GM10248 (cell line): Measurements from ENCODE around the gene SLC6A11.

Experiments used
- CTCF ChIA-PET: fragments of 300-600 bp; sonication (Branson Sonifier 250); formaldehyde crosslinking; extraction: SDS; loops from one replicate; lab custom pipeline; 2021; ENCODE audit warnings: antibody characterized with exemption; lab: Yijun Ruan, JAX
- POLR2A ChIA-PET: fragments of 350-650 bp; sonication (Branson Sonifier 250); formaldehyde crosslinking; extraction: SDS; loops from one replicate; lab custom pipeline; 2020; ENCODE audit warnings: antibody characterized with exemption; lab: Yijun Ruan, JAX
- DNase-seq: peaks from one replicate; pipeline ENCODE4 v3.0.0; 2012; ENCODE audit errors: extremely low spot score
- CTCF ChIP-seq: IDR thresholded peaks from 2 replicates; pipeline ENCODE4 v1.5.1; 2012; ENCODE audit warnings: mild to moderate bottlenecking, low read depth; ENCODE audit errors: extremely low read depth, missing control alignments, control extremely low read depth

Gene SLC6A11

GRCh38 chr3:10887015-10887414, 71.0 kb downstream of the SLC6A11 start:
- POLR2A ChIA-PET, result no interaction called here
- no peak for DNase-seq
- TF ChIP-seq CTCF, result no peak
- CTCF ChIA-PET, result interaction anchor here (1.1 kb wide), 1 partner anchor 12 kb away, joined by 3 read pairs; no protein-coding TSS in a partner anchor

GRCh38 chr3:10888518-10889090, 72.6 kb downstream of the SLC6A11 start:
- no peak for TF ChIP-seq CTCF
- POLR2A ChIA-PET, result no interaction called here
- no peak for DNase-seq
- CTCF ChIA-PET, result interaction anchor here (1.2 to 1.3 kb wide), 2 partner anchors 13 to 14 kb away, joined by 3 read pairs; no protein-coding TSS in a partner anchor

GRCh38 chr3:10889206-10889960, 73.4 kb downstream of the SLC6A11 start:
- TF ChIP-seq CTCF, result no peak
- CTCF ChIA-PET, result interaction anchor here (1.2 kb wide), 1 partner anchor 13 kb away, joined by 3 read pairs; no protein-coding TSS in a partner anchor
- POLR2A ChIA-PET, result no interaction called here
- DNase-seq, result no peak

GRCh38 chr3:10890665-10891064, 74.6 kb downstream of the SLC6A11 start:
- ChIA-PET POLR2A (no interaction called here), CTCF (interaction anchor here (0.7 kb wide), 1 partner anchor 13 kb away, joined by 3 read pairs; no protein-coding TSS in a partner anchor)
- no peak for DNase-seq
- no peak for TF ChIP-seq CTCF

- DNase-seq, result no peak
- CTCF ChIA-PET, result interaction anchor here (1.1 to 2.2 kb wide), 2 partner anchors 8 to 10 kb away, joined by 3 to 7 read pairs; no protein-coding TSS in a partner anchor
- TF ChIP-seq CTCF, result no peak
- POLR2A ChIA-PET, result no interaction called here
These were observed 76.6 kb downstream of the SLC6A11 start for GRCh38 chr3:10892622-10893021.

- ChIA-PET CTCF (interaction anchor here (0.7 to 2.3 kb wide), 4 partner anchors 8 to 12 kb away, joined by 3 to 7 read pairs (median 3); no protein-coding TSS in a partner anchor), POLR2A (no interaction called here)
- no peak for TF ChIP-seq CTCF
- DNase-seq, result no peak
These were observed 85.4 kb downstream of the SLC6A11 start for GRCh38 chr3:10901296-10901945.
